Spleen (tissue), 7 donors: Measurements from ENCODE around the gene ZFYVE26.

Experiments
- POLR2A ChIP-seq, 3 donors: fragments of 450-650 bp; IDR thresholded peaks; one replicate each; pipeline ENCODE4 v1.5.1; 2017; ENCODE audit warnings: antibody characterized with exemption in 3 of 3, mild to moderate bottlenecking in 1 of 3
- TF ChIP-seq, protein P1 (sequence below), 11 experiments: fragments of 200-600 bp in 7 of 11; fragments of 450-650 bp in 4 of 11; sonication (generic) in 4 of 11; IDR thresholded peaks in 8 of 11; conservative IDR thresholded peaks in 3 of 11; 1 replicate in 7 of 11; 2 replicates in 4 of 11; pipeline versions ENCODE4 v1.4.0 to v1.8.0; 2016 to 2021; ENCODE audit warnings: antibody characterized with exemption in 11 of 11, inconsistent platforms in 4 of 11, mild to moderate bottlenecking in 1 of 11
- donor health status: DM: no; HTN: no; CAD: no; lungs with moderate emphysema.
- donor health status: DM: no; HTN: no; CAD: no.
- donor health status: DM: no; HTN: no; CAD: no.

DNA sequence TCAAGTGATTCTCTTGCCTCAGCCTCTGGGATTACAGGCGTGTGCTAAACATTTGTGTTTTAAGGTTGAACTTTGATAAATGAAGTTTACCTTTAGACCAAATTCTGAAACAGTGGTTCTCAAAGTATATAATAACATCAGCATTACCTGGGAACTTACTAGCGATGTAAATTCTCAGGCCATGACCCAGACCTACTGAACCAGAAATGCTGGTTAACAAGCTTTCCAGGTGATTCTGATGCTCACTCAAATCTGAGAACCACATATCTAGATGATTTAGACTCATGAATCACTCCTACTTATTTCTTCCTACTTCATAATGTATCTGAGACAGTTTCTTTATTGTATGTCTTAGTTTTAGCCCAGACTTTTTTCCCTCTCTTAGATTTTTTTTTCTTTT is 46.8 kb upstream of the ZFYVE26 start:
- TF ChIP-seq POLR2A (IDR thresholded peaks at IDR 0.05): no peak
- TF ChIP-seq, protein P1, sequence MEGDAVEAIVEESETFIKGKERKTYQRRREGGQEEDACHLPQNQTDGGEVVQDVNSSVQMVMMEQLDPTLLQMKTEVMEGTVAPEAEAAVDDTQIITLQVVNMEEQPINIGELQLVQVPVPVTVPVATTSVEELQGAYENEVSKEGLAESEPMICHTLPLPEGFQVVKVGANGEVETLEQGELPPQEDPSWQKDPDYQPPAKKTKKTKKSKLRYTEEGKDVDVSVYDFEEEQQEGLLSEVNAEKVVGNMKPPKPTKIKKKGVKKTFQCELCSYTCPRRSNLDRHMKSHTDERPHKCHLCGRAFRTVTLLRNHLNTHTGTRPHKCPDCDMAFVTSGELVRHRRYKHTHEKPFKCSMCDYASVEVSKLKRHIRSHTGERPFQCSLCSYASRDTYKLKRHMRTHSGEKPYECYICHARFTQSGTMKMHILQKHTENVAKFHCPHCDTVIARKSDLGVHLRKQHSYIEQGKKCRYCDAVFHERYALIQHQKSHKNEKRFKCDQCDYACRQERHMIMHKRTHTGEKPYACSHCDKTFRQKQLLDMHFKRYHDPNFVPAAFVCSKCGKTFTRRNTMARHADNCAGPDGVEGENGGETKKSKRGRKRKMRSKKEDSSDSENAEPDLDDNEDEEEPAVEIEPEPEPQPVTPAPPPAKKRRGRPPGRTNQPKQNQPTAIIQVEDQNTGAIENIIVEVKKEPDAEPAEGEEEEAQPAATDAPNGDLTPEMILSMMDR (IDR thresholded peaks at IDR 0.05 in 8 of 11, conservative IDR thresholded peaks at IDR 0.05 in 3 of 11): no peak
